T-cell (primary cell): ENCODE results near the gene SEC14L2. TPM values are rescaled to one million over a fixed set of nuclear protein-coding genes. Genes with fewer than 3 reads are reported as not detected.
A peak's percentile ranks its signal among the peaks of the same experiment; 100 is the strongest.

Source experiments
- ATAC-seq, 4 experiments: fragments of 200-7000 bp in 3 of 4; fragments of 150-1000 bp in 1 of 4; cut with Tn5 transposase; replicated peaks in 1 of 4; 1 replicate in 3 of 4; 2 replicates in 1 of 4; pipeline ENCODE4 v1.10.0; 2021; ENCODE audit warnings: moderate library complexity in 3 of 4, mild to moderate bottlenecking in 2 of 4, moderate number of reproducible peaks in 1 of 4
- CTCF ChIA-PET, 2 donors: fragments of 300-600 bp; sonication (Branson Sonifier 250); formaldehyde crosslinking; loops; one replicate each; lab custom pipeline; 2022; ENCODE audit warnings: antibody characterized with exemption in 2 of 2; lab: Charles Lee
- POLR2A ChIA-PET, 2 donors: fragments of 300-600 bp; sonication (Branson Sonifier 250); formaldehyde crosslinking; loops; one replicate each; lab custom pipeline; 2022; ENCODE audit warnings: antibody characterized with exemption in 2 of 2; lab: Charles Lee
- DNase-seq, 35 experiments: peaks; one replicate each; pipeline versions ENCODE4 v3.0.0 to v3.0.0-alpha.2; 2013 to 2023
- H3K27ac ChIP-seq: one replicate; pipeline ENCODE4 v1.5.1; 2013; ENCODE audit warnings: low read length
- H3K27me3 ChIP-seq, 2 experiments: replicated peaks in 1 of 2; 1 replicate in 1 of 2; 2 replicates in 1 of 2; pipeline versions ENCODE4 v1.6.1 to v1.7.0; 2013; ENCODE audit warnings: low read length in 1 of 2, mixed read lengths in 1 of 2; ENCODE audit not compliant: control insufficient read depth in 2 of 2, insufficient read depth in 2 of 2; ENCODE audit errors: extremely low read depth in 1 of 2
- H3K36me3 ChIP-seq, 2 donors: 1 replicate in 1 of 2; 2 replicates in 1 of 2; pipeline versions ENCODE4 v1.6.1 to v1.7.0; 2013; ENCODE audit warnings: low read length in 1 of 2; ENCODE audit not compliant: control insufficient read depth in 2 of 2, insufficient read depth in 1 of 2; ENCODE audit errors: extremely low read depth in 1 of 2
- H3K4me1 ChIP-seq, 2 experiments: 1 replicate in 1 of 2; 2 replicates in 1 of 2; pipeline versions ENCODE4 v1.6.1 to v1.7.0; 2013; ENCODE audit warnings: low read length in 2 of 2, mixed read lengths in 1 of 2; ENCODE audit not compliant: insufficient read depth in 2 of 2, control insufficient read depth in 1 of 2; ENCODE audit errors: extremely low read depth in 1 of 2
- H3K4me3 ChIP-seq, 2 donors: 1 replicate in 1 of 2; 2 replicates in 1 of 2; pipeline versions ENCODE4 v1.5.1 to v1.7.0; 2013; ENCODE audit warnings: mild to moderate bottlenecking in 2 of 2, low read length in 1 of 2, moderate library complexity in 1 of 2; ENCODE audit not compliant: control insufficient read depth in 1 of 2; ENCODE audit errors: extremely low read depth in 1 of 2
- H3K9me3 ChIP-seq: 2 replicates; pipeline ENCODE4 v1.7.0; 2013
- H3K27ac Mint-ChIP-seq, 2 donors: one replicate each; pipeline ENCODE4 v1.8.0; 2020 to 2021; ENCODE audit warnings: mild to moderate bottlenecking in 2 of 2, mixed read lengths in 2 of 2
- H3K27me3 Mint-ChIP-seq, 2 donors: one replicate each; pipeline ENCODE4 v1.8.0; 2021 to 2022; ENCODE audit warnings: mixed read lengths in 2 of 2
- H3K36me3 Mint-ChIP-seq: one replicate; pipeline ENCODE4 v1.8.0; 2021; ENCODE audit warnings: mixed read lengths
- H3K4me1 Mint-ChIP-seq, 3 donors: one replicate each; pipeline ENCODE4 v1.8.0; 2020 to 2022; ENCODE audit warnings: mixed read lengths in 3 of 3, mild to moderate bottlenecking in 1 of 3
- H3K4me3 Mint-ChIP-seq, 3 donors: one replicate each; pipeline ENCODE4 v1.8.0; 2020 to 2022; ENCODE audit warnings: mild to moderate bottlenecking in 3 of 3, mixed read lengths in 3 of 3, moderate library complexity in 3 of 3
- H3K9me3 Mint-ChIP-seq, 3 donors: one replicate each; pipeline ENCODE4 v1.8.0; 2020 to 2022; ENCODE audit warnings: mixed read lengths in 3 of 3
- WGBS: methylation state at CpG from one replicate; pipeline ENCODE4 v1.1.5; 2013; ENCODE audit warnings: missing lambda C conversion rate; ENCODE audit not compliant: insufficient coverage; 5-methylcytosine and 5-hydroxymethylcytosine counted together
- total RNA-seq, 35 experiments: library from RNA in 6 of 35; stranded (reverse) in 6 of 35; fragments of 120-200 nt in 1 of 35; gene quantifications; one replicate each; pipeline versions ENCODE4 v1.2.1 to v1.2.4 and lab custom pipeline; 2013 to 2026

The SEC14L2 gene
- total RNA-seq, 5 donors from 2014 or later (not counting 1 experiment from before 2014, with no cell fraction given): 10.9 to 87.9 (median 15.8) TPM

DNA sequence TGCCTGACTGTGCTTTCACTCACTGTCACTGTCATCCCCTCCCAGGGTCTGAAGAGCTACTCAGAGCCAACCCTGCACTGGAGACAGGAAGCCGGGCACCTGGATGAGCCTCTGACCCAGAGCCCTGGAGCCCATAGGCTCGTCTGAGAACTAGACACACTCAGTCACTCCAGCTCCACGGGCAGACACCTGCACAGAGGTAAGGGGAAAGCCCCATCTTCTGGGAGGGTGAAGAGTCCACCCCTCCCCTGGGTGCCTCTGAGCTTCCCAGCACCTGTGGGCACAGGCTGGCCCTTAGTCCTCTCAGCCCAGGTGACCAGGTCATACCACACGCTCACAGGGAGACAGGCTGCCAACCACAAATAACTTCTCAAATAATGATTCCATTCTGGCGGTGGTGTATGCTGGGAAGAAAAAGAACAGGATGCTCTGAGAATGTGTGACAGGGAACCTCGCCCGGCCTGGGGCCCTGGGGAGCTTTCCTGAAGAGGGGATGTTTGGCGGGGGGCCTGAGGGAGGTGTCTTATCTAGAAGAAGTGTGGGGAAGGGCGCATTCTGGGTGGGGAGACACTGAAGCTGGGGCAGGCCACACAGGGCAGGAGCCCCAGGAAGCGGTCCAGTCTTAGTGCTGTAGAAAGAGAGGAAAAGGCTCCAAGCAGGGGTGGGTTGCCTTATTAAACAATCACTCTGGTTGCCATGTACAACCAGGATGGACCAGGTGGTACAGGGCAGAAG lies 34.7 kb upstream of the SEC14L2 start:
- POLR2A ChIA-PET: no interaction called here
- 98% methylated on average over 5 of the region's 10 CpGs for WGBS
- no peak for ATAC-seq
- Mint-ChIP-seq H3K36me3 (peaks cover 10% of the 10 kb centered on the region), H3K4me1 (peaks cover 7 to 22% (median 7%) of the 10 kb centered on the region in 3 donors), H3K27ac (no peak overlapping the region), H3K4me3 (no peak overlapping the region), H3K9me3 (no peaks in the 10 kb centered on the region), H3K27me3 (peaks cover 0 to 2% of the 10 kb centered on the region in 2 donors)
- CTCF ChIA-PET: interaction anchor here in 1 of 2 donors (1.2 kb wide), 1 partner anchor 74 kb away, joined by 3 read pairs; no protein-coding TSS in a partner anchor
- H3K4me3 ChIP-seq: no peak overlapping the region
- no peak for DNase-seq
- H3K27ac ChIP-seq: no peak overlapping the region
- H3K9me3 ChIP-seq: no peaks in the 10 kb centered on the region
- peaks cover 0 to 3% of the 10 kb centered on the region in 2 experiments for H3K27me3 ChIP-seq
- H3K4me1 ChIP-seq: peaks cover 0 to 10% of the 10 kb centered on the region in 2 experiments
- peaks cover 0 to 6% of the 10 kb centered on the region in 2 donors for H3K36me3 ChIP-seq

- H3K27me3 ChIP-seq: no peaks in the 10 kb centered on the region
- H3K9me3 ChIP-seq: no peaks in the 10 kb centered on the region
- Mint-ChIP-seq H3K27ac (no peak overlapping the region), H3K27me3 (peaks cover 0 to 2% of the 10 kb centered on the region in 2 donors), H3K4me1 (peaks cover 3 to 15% (median 4%) of the 10 kb centered on the region in 3 donors), H3K4me3 (no peak overlapping the region), H3K36me3 (peaks cover 10% of the 10 kb centered on the region), H3K9me3 (no peaks in the 10 kb centered on the region)
- H3K4me1 ChIP-seq: peaks cover 0 to 3% of the 10 kb centered on the region in 2 experiments
- 88% methylated on average over 3 of the region's 7 CpGs for WGBS
- H3K36me3 ChIP-seq: peaks cover 0 to 6% of the 10 kb centered on the region in 2 donors
- ATAC-seq (peak in 1 of 4 experiments; percentile 16), DNase-seq (no peak)
- no peak overlapping the region for H3K4me3 ChIP-seq
- POLR2A ChIA-PET: no interaction called here
- H3K27ac ChIP-seq: no peak overlapping the region
- CTCF ChIA-PET: no interaction called here
Measured at GRCh38 chr22:30362651-30363281, 34.1 kb upstream of the SEC14L2 start.

DNA sequence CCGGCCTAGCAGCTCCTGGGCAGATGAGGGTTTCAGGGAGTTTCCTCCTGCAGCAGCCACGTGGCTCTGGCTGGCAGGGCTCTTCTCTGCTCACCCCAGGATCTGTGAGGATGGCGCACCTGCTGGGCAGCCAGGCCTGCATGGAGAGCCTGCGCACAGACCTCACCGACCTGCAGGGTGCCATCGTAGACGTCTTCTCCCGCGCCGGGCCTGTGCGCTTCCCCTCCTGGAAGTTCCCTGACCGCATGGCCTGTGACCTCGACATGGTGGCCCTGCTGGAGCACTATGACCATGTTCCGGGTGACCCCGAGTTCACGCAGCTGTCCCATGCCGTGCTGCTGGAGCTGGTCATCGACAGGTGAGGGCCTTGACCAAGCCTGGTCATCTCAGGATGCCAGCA lies 30.9 kb upstream of the SEC14L2 start:
- 94% methylated on average over 18 of the region's 18 CpGs for WGBS
- Histone ChIP-seq H3K4me3 (no peak overlapping the region), H3K27ac (no peak overlapping the region), H3K27me3 (no peaks in the 10 kb centered on the region), H3K4me1 (no peaks in the 10 kb centered on the region), H3K9me3 (no peaks in the 10 kb centered on the region), H3K36me3 (peaks cover 0 to 6% of the 10 kb centered on the region in 2 donors)
- Mint-ChIP-seq H3K9me3 (no peaks in the 10 kb centered on the region), H3K27ac (no peak overlapping the region), H3K27me3 (no peaks in the 10 kb centered on the region), H3K36me3 (peaks cover 10% of the 10 kb centered on the region), H3K4me3 (no peak overlapping the region), H3K4me1 (peaks cover 0 to 10% (median 0%) of the 10 kb centered on the region in 3 donors)
- ChIA-PET POLR2A (interaction anchor here in 1 of 2 donors (0.6 kb wide), 1 partner anchor 16 kb away, joined by 3 read pairs; no protein-coding TSS in a partner anchor), CTCF (interaction anchor here in 1 of 2 donors (1.1 kb wide), 1 partner anchor 116 kb away, joined by 3 read pairs; no protein-coding TSS in a partner anchor)
- DNase-seq (no peak), ATAC-seq (no peak)

- DNase-seq (no peak), ATAC-seq (no peak)
- Histone ChIP-seq H3K4me1 (no peaks in the 10 kb centered on the region), H3K9me3 (no peaks in the 10 kb centered on the region), H3K27me3 (no peaks in the 10 kb centered on the region), H3K27ac (no peak overlapping the region), H3K4me3 (no peak overlapping the region), H3K36me3 (peaks cover 0 to 6% of the 10 kb centered on the region in 2 donors)
- no peak overlapping the region for H3K4me3 Mint-ChIP-seq
- H3K27me3 Mint-ChIP-seq: no peaks in the 10 kb centered on the region
- H3K4me1 Mint-ChIP-seq: no peaks in the 10 kb centered on the region
- no peak overlapping the region for H3K27ac Mint-ChIP-seq
- ChIA-PET CTCF (interaction anchor here in 1 of 2 donors (0.6 kb wide), 1 partner anchor 37 kb away, joined by 3 read pairs; no protein-coding TSS in a partner anchor), POLR2A (no interaction called here)
- WGBS: 91% methylated on average over 9 of the region's 9 CpGs
- no peaks in the 10 kb centered on the region for H3K9me3 Mint-ChIP-seq
- H3K36me3 Mint-ChIP-seq: peaks cover 10% of the 10 kb centered on the region
Measured at GRCh38 chr22:30368420-30368819, 28.4 kb upstream of the SEC14L2 start.

- Mint-ChIP-seq H3K9me3 (no peaks in the 10 kb centered on the region), H3K27me3 (no peaks in the 10 kb centered on the region), H3K36me3 (peaks cover 6% of the 10 kb centered on the region), H3K4me1 (no peaks in the 10 kb centered on the region), H3K27ac (no peak overlapping the region), H3K4me3 (no peak overlapping the region)
- Histone ChIP-seq H3K4me1 (no peaks in the 10 kb centered on the region), H3K4me3 (no peak overlapping the region), H3K9me3 (no peaks in the 10 kb centered on the region), H3K27ac (no peak overlapping the region), H3K27me3 (no peaks in the 10 kb centered on the region), H3K36me3 (peaks cover 0 to 4% of the 10 kb centered on the region in 2 donors)
- 93% methylated on average over 19 of the region's 19 CpGs for whole genome bisulfite sequencing
- ChIA-PET POLR2A (no interaction called here), CTCF (interaction anchor here in 1 of 2 donors (0.5 kb wide), 1 partner anchor 236 kb away, joined by 3 read pairs; the partner anchor contains the start of gene TCN2)
- ATAC-seq (no peak), DNase-seq (no peak)
Measured at GRCh38 chr22:30370641-30371230, 26.1 kb upstream of the SEC14L2 start.

DNA sequence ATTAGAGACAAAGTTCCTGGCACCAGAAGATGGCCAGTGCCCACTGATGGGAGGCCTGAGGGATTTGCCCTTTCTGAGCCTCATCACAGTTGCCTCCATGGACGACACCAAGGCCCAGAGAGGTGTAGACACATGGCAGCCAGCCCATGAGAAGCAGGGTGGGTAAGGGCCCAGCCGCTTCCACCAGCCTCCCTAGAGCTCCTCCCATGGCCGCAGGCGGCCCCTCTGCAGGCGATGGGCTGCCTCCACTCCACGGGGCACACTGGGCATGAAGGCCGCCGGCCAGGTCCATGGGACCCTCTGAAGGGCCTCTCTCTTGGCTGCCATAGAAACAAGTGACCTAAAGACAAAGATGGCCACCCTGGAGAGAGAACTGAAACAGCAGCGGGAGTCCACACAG lies 25.5 kb upstream of the SEC14L2 start:
- H3K27ac ChIP-seq: no peak overlapping the region
- Mint-ChIP-seq H3K4me1 (no peaks in the 10 kb centered on the region), H3K27me3 (no peaks in the 10 kb centered on the region), H3K36me3 (peaks cover 3% of the 10 kb centered on the region), H3K4me3 (no peak overlapping the region), H3K27ac (no peak overlapping the region), H3K9me3 (no peaks in the 10 kb centered on the region)
- POLR2A ChIA-PET: no interaction called here
- H3K36me3 ChIP-seq: no peaks in the 10 kb centered on the region
- H3K9me3 ChIP-seq: no peaks in the 10 kb centered on the region
- H3K27me3 ChIP-seq: no peaks in the 10 kb centered on the region
- no peak overlapping the region for H3K4me3 ChIP-seq
- CTCF ChIA-PET: interaction anchor here (0.5 kb wide), 2 partner anchors 49 to 236 kb away, joined by 3 to 5 read pairs; partner anchors contain the start of gene TCN2 (in 1 of the 2)
- ATAC-seq (no peak), DNase-seq (no peak)
- 98% methylated on average over 9 of the region's 9 CpGs for WGBS
- no peaks in the 10 kb centered on the region for H3K4me1 ChIP-seq
